ENCODE results near the gene NTSR1. TPM values are rescaled to one million over a fixed set of nuclear protein-coding genes. Genes with fewer than 3 reads are reported as not detected.

NTSR1 gene
- total and polyA plus RNA-seq, 2 experiments from 2014 or later: 0.15 to 1.4 TPM

- TF ChIP-seq ZNF462 (CRISPR knock-in tag; IDR thresholded peaks at IDR 0.05): no peak
- TF ChIP-seq EZH2phosphoT487 (IDR thresholded peaks at IDR 0.05; ENCODE audit: unreplicated experiment): no peak
- no peak for TF ChIP-seq ZNF331 (CRISPR knock-in tag; IDR thresholded peaks at IDR 0.05; ENCODE audit: low read depth)
- TF ChIP-seq CTCF (conservative IDR thresholded peaks at IDR 0.05; ENCODE audit: low read depth in 2 of 2): no peak
- TF ChIP-seq JUNB (IDR thresholded peaks at IDR 0.05; ENCODE audit: unreplicated experiment): no peak
- TF ChIP-seq CREB1 (CRISPR knock-in tag; IDR thresholded peaks at IDR 0.05; ENCODE audit: low read depth): no peak
- no peak for TF ChIP-seq NANOG (IDR thresholded peaks at IDR 0.05; ENCODE audit: borderline replicate concordance)
- no peak for TF ChIP-seq ZNF114 (CRISPR knock-in tag; IDR thresholded peaks at IDR 0.05)
These were observed 39.4 kb upstream of the NTSR1 start (continued) for GRCh38 chr20:62669249-62669648.

- Histone ChIP-seq H3K4me1 (ENCODE audit: insufficient read depth) (no peaks in the 10 kb centered on the region), H3K9me2 (ENCODE audit: insufficient read depth) (no peaks in the 10 kb centered on the region), H3K4me2 (no peak overlapping the region), H2AFZ (no peak overlapping the region), H4K20me1 (replicated peaks; ENCODE audit: insufficient read depth) (no peaks in the 10 kb centered on the region; the same call in 1 of the 2 replicates), H3K36me3 (ENCODE audit: insufficient read depth) (no peaks in the 10 kb centered on the region), H3K79me2 (replicated peaks; ENCODE audit: insufficient read depth) (no peaks in the 10 kb centered on the region), H3F3A (replicated peaks; ENCODE audit: low read depth) (no peaks in the 10 kb centered on the region), H3K27ac (ENCODE audit: low read depth) (no peak overlapping the region), H3K27me3 (ENCODE audit: insufficient read depth) (no peaks in the 10 kb centered on the region), H3K4me3 (no peak overlapping the region)
- Mint-ChIP-seq H3K27ac (no peak overlapping the region), H3K36me3 (ENCODE audit: low read depth) (peaks cover 7% of the 10 kb centered on the region; the same call in 2 of the 3 replicates), H3K9me3 (peaks cover 2% of the 10 kb centered on the region; the same call in 1 of the 3 replicates), H3K27me3 (ENCODE audit: insufficient read depth, low read depth, poor library complexity) (peaks cover 7% of the 10 kb centered on the region), H3K4me1 (0 out of 3 replicates have a peak, but pooled peaks cover 4% of the 10 kb centered on the region), H3K4me3 (no peak overlapping the region)
- ATAC-seq (no peak), DNase-seq (ENCODE audit: low spot score) (no peak)
- TF ChIP-seq ZNF114 (CRISPR knock-in tag; IDR thresholded peaks at IDR 0.05) (no peak), ETS1 (IDR thresholded peaks at IDR 0.05) (no peak)
These were observed 38.5 kb upstream of the NTSR1 start for GRCh38 chr20:62670156-62670555.

All from GM23338 (cell line).